ENCODE measurements around the gene CRAMP1. TPM values are rescaled to one million over a fixed set of nuclear protein-coding genes. Genes with fewer than 3 reads are reported as not detected.

CRAMP1 gene
- total RNA-seq, 4 donors from 2014 or later, result 2.6 to 25.5 (median 8.6) TPM

DNA sequence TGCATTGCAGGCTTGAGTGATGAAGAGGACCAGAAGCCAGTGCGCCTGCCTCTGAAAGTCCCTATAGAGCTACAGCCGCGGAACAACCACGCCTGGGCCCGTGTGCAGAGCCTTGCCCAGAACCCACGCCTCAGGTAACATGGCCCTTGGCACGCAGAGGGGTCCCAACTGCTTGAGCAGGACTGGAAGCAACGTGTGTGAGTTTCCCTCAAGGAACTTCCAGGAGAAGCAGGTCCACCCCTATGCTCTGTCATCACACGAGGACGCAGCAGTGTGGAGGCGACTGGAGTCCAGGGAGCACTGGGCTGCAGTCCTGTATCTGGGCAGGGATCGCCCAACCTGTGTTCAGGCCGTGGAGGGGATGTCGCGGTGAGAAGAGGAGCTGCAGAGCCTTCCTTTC lies 40.9 kb downstream of the CRAMP1 start:
- Histone ChIP-seq H3K36me3 (no peaks in the 10 kb centered on the region), H3K27ac (no peak overlapping the region), H3K4me3 (no peak overlapping the region), H3K9me3 (no peaks in the 10 kb centered on the region), H3K4me1 (no peaks in the 10 kb centered on the region), H3K27me3 (no peaks in the 10 kb centered on the region)
- TF ChIP-seq, protein P1, sequence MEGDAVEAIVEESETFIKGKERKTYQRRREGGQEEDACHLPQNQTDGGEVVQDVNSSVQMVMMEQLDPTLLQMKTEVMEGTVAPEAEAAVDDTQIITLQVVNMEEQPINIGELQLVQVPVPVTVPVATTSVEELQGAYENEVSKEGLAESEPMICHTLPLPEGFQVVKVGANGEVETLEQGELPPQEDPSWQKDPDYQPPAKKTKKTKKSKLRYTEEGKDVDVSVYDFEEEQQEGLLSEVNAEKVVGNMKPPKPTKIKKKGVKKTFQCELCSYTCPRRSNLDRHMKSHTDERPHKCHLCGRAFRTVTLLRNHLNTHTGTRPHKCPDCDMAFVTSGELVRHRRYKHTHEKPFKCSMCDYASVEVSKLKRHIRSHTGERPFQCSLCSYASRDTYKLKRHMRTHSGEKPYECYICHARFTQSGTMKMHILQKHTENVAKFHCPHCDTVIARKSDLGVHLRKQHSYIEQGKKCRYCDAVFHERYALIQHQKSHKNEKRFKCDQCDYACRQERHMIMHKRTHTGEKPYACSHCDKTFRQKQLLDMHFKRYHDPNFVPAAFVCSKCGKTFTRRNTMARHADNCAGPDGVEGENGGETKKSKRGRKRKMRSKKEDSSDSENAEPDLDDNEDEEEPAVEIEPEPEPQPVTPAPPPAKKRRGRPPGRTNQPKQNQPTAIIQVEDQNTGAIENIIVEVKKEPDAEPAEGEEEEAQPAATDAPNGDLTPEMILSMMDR (IDR thresholded peaks at IDR 0.05), result no peak
- TF ChIP-seq POLR2A (IDR thresholded peaks at IDR 0.05), result no peak
- intact Hi-C loops (cut with DNase I; ENCODE audit: low total_unique reads), result no loop called here
- no peak for DNase-seq

DNA sequence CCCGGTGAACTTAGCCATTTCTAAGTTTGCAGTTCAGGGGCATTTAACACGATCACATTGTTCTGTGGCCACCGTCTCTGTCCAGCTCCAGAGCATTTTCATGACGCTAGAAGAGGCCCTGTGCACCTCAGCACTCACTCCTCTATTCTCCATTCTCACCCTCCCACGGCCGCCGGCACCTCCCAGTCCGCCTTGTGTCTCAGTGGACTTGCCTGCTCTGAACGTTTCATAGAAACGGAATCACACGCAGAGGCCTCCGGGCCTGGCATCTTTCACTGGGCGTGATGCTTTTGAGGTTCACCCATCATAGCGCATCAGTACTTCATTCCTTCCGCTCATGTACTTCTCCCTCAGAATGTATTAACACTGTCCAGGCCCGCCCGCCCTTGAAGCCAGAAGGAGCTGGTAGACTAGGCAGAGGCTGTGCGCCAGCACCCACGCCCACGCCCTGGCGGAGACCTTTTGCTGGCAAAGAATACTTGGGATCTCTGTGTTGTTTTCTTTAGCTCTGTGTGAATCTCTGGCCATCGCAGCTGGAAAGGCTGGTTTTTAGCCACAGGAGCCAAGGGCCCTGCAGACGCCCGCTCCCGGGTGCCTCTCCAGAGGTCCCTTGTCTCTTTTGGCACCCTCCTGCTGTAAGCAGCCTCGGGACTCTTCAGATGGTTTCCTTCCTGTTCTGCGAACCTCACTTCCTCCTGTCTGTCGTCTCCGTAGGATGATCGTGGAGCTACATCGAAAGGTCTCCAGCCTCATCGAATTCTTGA lies 42.5 kb downstream of the CRAMP1 start:
- H3K9me3 ChIP-seq, result no peaks in the 10 kb centered on the region
- no peak for TF ChIP-seq POLR2A (IDR thresholded peaks at IDR 0.05)
- TF ChIP-seq, protein P1 (IDR thresholded peaks at IDR 0.05), result no peak
- H3K27me3 ChIP-seq, result no peaks in the 10 kb centered on the region
- intact Hi-C loops (cut with DNase I; ENCODE audit: low total_unique reads), result no loop called here
- DNase-seq, result no peak
- H3K27ac ChIP-seq, result no peak overlapping the region
- H3K36me3 ChIP-seq, result no peaks in the 10 kb centered on the region
- H3K4me1 ChIP-seq, result no peaks in the 10 kb centered on the region
- H3K4me3 ChIP-seq, result no peak overlapping the region

DNA sequence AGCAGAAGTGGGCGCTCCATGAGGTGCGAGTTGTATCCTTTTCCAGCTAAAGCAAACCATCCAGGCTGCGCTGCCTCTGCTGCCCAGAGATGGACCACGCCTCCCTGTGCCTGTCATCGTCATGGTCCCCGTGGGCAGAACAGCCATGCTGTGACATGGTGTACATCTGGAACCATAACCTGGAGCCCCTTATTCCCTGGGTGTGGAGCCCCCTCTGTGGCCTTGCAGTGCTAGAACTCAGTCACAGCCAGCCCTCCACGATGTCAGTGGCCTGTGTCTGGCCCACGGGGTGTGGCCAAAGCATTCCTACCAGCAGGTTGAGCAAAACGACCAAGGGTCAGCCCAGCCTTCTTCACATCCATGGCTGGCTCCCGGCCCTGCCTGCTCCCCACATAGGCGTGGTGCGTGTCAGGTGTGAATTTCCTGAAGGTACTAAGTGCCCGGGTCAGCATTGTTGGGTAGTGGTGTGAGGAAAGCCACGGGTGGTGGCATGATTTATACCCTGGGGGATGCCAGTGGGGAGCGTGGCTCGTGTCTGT lies 43.2 kb downstream of the CRAMP1 start:
- TF ChIP-seq, protein P1 (IDR thresholded peaks at IDR 0.05), result no peak
- TF ChIP-seq POLR2A (IDR thresholded peaks at IDR 0.05), result no peak
- no peak overlapping the region for H3K27ac ChIP-seq
- H3K27me3 ChIP-seq, result no peaks in the 10 kb centered on the region
- H3K4me1 ChIP-seq, result no peaks in the 10 kb centered on the region
- H3K9me3 ChIP-seq, result no peaks in the 10 kb centered on the region
- no peak for DNase-seq
- intact Hi-C loops (cut with DNase I; ENCODE audit: low total_unique reads), result no loop called here
- no peak overlapping the region for H3K4me3 ChIP-seq
- no peaks in the 10 kb centered on the region for H3K36me3 ChIP-seq

DNA sequence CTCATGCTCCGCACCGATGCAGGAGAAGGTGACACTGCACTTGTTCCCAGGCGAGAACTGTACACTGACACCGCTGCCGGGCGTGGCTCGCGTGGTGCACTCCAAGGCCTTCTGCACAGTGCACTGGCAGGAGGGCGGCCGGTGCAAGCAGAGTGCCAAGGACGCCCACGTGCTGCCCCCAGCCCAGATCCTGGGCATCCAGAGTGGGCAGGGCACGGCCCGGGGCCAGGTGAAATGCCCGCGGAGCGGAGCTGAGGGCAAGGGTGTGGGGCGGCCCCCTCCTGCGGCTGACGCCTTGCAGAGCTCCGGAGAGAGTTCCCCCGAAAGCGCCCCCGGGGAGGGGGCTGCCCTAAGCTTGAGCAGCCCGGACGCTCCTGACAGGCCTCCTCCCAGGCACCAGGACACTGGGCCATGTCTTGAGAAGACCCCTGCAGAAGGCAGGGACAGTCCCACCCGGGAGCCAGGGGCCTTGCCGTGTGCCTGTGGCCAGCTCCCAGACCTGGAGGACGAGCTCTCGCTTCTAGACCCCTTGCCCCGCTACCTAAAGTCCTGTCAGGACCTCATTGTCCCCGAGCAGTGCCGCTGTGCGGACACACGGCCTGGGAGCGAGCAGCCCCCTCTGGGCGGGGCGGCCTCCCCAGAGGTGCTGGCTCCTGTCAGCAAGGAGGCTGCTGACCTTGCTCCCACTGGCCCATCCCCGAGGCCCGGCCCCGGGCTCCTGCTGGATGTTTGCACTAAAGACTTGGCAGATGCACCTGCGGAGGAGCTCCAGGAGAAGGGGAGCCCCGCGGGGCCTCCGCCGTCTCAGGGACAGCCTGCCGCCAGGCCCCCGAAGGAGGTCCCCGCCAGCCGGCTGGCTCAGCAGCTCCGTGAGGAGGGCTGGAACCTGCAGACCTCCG lies 44.0 kb downstream of the CRAMP1 start:
- intact Hi-C loops (cut with DNase I; ENCODE audit: low total_unique reads), result no loop called here

More for the DNA sequence above, 44.0 kb downstream of the CRAMP1 start:
- H3K4me3 ChIP-seq, result no peak overlapping the region
- no peaks in the 10 kb centered on the region for H3K36me3 ChIP-seq
- H3K9me3 ChIP-seq, result no peaks in the 10 kb centered on the region
- DNase-seq, result no peak
- H3K27ac ChIP-seq, result no peak overlapping the region
- no peaks in the 10 kb centered on the region for H3K27me3 ChIP-seq
- TF ChIP-seq, protein P1 (IDR thresholded peaks at IDR 0.05), result no peak
- no peak for TF ChIP-seq POLR2A (IDR thresholded peaks at IDR 0.05)
- H3K4me1 ChIP-seq, result no peaks in the 10 kb centered on the region
